HG03064 (cell line): ENCODE data around the gene GAB2.
"Not testable (repeated sequence)": the region's sequence is repeated elsewhere in the genome, so short reads cannot be mapped to it uniquely, and the experiment has no call there.

Experiments
- ATAC-seq: cut with Tn5 transposase; IDR thresholded peaks from one replicate; pipeline ENCODE4 v1.9.1; 2021; ENCODE audit warnings: low read depth; ENCODE audit not compliant: unreplicated experiment

GAB2 gene

DNA sequence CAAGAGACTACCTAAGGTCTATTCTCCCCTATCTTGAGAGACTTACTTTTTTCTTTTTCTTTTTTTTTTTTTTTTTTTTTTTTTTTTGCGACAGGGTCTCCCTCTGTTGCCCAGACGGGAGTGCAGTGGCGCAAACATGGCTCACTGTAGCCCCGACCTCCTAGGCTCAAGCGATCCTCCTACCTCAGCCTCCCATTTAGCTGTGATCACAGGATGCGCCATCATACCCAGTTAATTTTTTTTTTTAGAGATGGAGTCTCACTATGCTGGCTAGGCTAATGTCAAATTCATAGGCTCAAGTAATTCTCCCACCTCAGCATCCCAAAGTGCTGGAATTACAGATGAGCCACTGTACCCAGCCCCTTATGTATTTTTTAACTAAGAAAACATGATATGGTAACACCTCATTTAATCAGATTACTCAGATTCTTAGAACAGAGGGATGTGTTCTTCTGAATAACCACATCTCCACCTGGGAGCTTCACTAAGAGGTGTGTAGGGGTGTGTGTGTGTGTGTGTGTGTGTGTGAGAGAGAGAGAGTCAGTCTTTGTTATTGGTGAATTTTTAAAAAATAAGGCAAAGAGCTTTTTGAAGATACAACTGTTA is 126.0 kb downstream of the GAB2 start:
- ATAC-seq: no peak

DNA sequence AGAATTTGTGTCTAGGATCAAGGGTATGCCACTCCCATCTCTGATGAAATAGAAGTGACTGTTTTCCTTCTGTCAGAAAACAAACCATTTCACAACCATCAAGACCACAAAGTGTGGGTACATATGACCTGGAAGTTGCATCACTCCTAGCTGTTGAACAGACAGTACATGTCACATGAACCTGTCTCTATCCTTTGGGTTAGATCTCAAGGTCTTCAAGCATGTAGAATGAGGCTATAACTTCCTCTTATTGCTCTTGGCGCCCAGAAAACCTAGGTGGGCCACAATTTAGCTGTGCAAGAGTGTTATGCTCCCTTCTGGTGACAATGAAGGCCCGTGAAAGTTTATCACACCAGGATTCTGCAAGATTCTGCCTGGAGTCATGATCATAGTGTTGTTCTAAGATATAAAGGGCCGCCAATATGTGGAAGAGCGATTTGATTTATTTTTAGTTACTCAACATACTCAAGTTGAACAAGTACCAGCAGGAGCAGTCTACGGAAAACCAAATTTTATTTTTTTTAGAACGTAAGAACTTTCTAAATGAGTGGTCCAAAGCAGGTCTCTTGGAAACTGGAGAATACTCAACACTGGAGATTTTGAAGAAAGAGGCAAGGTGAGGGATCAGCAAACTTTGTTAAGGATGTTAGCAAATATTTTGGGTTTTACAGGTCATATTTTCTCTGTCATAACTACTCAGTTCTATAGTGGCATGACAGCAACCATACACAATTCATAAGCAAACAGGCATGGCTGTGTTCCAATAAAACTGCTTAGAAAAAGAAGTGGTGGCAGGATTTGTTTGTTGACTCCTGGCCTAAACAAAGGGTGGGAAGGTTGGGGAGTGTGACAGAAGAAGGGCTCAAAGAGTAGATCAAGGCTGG is 127.1 kb downstream of the GAB2 start:
- ATAC-seq: no peak

DNA sequence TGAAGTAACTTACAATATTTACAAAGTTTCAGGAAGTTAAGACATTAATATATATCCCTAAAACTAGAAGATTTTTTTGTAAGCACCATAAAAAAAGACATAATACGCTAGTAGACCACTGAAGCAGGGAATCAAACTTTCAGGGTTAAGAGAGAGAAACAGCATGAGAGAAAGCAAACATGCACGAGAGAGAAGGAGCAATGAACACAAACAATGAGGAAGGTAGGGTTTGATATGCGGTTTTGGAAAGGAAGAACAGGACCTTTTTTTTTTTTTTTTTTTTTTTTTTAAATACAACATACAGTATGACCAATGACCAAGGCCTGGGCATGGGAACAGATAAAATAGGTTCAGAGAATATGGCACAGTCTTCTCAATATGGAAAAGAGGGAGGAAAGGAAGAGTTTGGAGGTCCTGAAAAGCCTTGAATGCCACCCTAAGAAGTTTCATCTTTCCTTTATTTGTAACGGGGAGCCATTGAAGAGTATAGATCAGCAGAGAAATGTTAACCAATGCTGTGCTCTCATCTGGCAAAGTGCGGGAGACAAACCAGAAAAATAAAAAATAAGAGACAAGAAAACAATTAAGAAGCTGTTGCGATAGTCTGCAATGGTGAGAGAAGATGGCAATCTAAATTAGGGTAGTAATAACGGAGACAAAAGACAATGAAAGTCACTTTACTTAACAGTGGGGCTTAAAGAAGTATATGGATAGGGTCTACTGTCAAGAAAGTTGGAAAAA is 127.9 kb downstream of the GAB2 start:
- no peak for ATAC-seq

DNA sequence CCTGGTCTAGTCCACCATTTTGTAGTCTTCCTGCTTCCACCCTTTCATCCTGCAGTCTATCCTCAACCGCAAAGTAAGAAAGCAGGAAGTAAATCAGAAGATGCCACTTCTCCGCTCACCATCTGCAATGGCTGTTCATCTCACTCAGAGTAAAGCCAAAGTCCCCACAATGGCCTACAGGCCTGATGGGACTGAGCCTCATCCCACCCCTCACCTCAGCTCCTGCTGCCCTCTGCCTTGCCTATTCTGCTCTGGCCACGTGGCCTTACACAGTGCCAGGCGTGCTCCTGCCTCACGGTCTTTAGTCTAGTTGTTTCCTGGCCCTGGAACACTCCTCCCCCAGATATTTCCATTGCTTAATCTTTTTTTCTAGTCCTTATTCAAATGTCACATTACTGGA is 133.4 kb downstream of the GAB2 start:
- no peak for ATAC-seq

DNA sequence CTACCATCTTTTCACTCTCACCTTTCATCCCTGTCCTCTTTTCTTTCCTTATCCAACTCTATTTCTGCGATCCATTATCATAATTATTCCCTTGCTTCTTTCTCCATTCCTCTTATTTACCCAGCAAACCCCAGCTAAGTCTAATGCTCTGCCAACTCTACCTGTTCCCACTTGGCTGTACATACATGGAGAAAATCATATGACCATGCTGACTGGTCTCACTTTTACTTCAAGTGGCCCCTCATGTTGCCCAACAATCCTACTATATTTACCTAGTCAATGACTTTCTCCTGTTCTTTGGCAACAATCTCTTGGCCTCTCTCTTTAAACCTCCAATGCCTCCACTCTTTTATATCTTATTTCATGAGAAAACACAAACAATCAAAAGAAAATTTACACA is 134.8 kb downstream of the GAB2 start:
- ATAC-seq: no peak

DNA sequence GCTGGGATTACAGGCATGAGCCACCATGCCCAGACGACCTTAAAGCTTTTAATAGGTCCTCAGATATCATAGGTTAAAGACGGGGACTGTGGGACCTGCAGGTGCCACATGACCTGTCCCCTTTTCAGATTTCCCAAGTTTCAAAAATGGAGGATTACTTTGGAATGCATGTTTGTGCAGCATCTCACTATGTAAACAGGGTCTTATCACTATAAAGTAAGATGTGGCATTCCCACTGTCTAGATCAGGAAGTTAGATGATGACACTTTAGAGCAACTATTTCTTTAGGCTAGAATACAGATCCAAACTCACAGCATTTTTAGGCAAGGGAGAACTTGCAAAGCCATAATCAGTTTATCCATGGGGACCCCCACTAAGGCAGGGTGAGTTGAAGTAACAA is 136.1 kb downstream of the GAB2 start:
- ATAC-seq: no peak

DNA sequence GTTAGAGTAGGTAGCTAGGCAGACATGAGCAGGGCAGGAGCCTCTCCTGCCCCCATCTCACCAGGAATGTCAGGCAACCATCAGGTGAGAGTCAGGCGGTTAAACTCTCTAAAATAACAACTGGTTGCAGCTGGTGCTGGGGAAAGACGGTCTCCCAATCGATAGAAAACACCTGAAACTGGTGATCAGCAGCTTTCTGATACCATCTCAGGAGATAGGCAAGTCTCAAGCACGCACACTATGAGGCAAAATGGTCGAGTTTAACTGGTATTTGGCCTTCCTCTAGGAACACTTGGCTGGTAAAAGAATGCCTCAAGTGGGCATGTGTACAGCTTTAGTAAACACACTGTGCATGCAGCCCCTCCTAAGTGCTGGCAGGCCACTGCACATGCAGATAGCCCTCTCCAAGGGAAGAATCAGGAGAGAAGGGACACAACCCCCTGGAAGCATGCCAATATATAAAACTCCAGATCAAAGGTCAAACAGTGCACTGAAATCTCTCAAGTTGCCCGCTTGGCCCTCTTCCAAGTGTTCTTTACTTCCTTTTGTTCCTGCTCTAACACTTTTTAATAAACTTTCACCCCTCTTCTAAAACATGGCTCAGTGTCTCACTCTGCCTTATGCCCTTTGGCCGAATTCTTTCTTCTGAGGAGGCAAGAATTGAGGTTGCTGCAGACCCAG is 140.2 kb downstream of the GAB2 start:
- no peak for ATAC-seq

DNA sequence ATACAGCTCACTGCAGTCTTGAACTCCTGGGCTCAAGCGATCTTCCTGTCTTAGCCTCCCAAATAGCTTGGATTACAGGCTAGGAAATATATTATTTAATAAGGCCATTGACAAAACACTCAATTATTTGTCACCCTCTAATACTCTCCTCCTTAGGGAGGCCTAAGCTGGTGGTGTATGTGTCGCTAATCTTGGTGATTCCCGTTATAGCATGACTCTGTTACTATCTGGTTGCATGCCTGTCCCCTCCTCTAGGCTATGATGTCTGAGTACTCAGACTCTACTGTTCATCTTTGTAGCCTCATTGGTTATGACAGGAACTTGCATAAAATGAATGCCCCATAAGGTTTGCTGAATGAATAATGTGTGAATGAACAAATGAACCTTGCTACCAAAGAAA is 141.3 kb downstream of the GAB2 start:
- no peak for ATAC-seq

DNA sequence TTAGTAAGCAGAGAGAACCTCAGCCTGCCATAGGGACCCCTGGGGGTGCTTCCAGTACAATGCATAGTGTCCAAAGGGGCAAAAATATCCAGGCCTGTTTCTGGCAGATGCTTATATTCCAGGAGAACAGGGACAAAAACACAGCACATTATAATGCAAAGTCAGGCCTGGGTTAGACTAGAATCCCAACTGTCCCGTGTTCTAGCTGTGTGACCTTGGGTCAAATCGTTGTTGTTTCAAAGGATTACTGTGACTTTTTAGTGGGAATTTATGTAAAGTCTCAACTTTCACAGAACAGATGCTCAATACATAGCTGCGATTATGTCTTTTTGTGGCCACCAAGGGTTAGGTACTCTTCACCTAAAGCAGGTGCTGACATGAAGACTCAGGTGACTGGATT is 142.9 kb downstream of the GAB2 start:
- no peak for ATAC-seq

DNA sequence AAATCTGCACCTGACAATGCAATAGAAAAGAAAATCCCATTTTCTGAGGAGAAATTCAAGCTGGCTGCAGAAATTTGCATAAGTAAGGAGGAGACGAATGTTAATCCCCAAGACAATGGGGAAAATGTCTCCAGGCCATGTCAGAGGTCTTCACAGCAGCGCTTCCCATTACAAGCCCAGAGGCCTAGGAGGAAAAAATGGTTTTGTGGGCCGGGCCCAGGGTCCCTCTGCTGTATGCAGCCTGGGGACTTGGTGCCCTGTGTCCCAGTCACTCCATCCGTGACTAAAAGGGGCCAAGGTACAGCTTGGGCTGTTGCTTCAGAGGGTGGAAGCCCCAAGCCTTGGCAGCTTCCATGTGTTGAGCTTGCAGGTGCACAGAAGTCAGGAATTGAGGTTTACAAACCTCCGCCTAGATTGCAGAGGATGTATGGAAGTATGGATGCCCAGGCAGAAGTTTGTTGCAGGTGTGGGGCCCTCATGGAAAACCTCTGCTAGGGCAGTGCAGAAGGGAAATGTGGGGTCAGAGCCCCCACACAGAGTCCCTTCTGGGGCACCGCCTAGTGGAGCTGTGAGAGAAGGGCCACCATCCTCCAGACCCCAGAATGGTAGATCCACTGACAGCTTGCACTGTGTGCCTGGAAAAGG is 144.9 kb downstream of the GAB2 start:
- ATAC-seq: not testable (repeated sequence)

DNA sequence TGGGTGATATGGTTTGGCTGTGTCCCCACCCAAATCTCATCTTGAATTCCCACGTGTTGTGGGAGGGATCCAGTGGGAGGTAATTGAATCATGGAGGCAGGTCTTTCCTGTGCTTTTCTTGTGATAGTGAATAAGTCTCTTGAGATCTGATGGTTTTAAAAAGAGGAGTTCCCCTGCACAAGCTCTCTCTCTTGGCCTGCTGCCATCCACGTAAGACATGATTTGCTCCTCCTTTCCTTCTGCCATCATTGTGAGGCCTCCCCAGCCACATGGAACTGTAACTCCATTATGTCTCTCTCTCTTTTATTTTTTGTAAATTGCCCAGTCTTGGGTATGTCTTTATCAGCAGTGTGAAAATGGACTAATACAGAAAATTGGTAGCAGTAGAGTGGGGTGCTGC is 145.8 kb downstream of the GAB2 start:
- ATAC-seq: not testable (repeated sequence)

DNA sequence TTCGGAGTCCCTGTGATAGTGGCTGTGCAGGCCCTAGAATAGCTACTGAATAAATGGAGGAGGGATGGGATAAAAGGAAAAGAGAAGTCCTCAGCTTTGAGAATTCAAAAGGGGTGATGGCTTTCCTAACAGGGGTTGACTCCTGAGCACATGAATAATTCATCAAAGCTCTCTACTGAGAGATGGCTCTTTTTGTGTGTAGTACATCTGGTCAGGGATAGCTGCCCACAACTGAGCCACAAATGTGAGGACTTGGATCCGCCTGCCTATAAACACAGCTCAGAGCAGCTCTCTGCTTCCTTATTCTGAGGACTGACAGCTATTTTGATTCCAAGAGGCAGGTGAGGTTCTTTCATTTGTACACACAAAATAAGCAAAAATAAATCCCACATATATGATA is 146.6 kb downstream of the GAB2 start:
- no peak for ATAC-seq

DNA sequence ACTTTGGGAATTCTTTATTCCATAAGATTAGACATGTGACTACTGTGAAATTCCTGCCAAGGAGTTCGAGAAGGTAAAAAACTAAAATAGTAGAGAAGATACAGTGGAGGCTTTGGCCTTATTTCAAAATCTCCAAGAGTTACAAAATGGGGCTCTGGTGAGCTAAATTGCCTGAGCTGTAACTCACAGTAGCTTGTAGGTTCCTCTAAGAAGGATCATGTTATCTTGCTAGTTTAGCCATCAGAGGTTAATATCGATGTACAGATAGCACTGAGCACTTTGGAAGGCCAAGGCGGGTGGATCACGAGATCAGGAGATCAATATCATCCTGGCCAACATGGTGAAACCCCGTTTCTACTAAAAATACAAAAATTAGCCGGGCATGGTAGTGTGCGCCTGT is 147.8 kb downstream of the GAB2 start:
- no peak for ATAC-seq

DNA sequence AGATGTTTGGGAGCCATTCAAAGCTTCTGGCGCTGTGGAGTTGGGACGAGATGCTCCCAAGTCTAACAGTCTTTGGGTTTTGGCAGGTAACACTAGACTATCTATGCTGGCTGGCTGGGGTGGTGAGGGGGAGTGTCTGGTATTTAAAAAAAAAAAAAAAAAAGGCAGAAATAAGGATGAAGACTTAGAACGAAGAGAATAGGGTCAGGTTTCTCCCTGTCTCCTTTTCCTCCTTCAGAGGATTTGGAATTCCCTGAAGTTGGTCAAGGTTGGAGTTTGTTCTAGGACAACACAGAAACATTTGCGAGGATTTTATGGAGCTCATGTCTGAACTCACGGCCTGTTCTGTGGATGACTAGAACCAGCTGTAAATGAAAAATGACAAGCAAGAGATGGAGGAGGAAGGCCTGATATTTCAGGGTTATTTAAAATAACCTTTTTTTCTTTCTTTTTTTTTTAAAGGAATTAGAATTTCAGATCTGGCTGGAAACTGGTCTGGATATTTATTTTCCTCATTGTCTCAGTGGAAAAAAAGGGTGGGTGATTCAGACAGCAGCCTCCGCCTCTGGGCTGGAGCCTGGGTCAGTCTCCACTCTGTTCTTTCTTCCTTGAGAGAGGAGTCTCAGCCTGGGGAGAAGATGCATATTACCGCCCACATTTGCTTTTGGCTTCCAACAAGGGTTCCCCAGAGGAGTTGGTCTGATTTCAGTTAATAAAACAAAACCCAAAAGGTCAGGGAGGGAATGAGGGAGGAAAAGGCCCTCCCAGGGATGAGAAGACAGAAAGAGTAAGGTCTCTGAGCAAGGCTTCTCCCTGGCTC is 148.8 kb downstream of the GAB2 start:
- ATAC-seq: no peak

DNA sequence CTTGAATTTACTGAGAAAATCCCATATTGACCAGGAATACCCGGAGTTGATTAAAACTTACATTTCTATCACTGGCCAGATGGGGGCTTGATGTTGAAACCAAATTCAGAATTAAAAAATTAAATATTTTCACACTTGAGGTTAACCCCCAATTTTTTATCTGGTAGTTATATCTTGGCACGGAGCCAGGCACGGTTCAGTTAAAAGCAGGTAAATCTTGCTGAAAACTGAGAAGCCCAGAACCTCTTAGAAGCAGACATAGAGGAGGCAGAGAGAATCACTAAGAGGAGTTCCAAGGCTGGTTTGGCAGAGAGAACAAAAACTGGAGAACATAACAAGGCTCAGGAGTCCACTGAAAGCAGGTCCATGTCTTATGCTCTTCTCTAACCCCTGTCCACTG is 151.2 kb downstream of the GAB2 start:
- ATAC-seq: no peak

DNA sequence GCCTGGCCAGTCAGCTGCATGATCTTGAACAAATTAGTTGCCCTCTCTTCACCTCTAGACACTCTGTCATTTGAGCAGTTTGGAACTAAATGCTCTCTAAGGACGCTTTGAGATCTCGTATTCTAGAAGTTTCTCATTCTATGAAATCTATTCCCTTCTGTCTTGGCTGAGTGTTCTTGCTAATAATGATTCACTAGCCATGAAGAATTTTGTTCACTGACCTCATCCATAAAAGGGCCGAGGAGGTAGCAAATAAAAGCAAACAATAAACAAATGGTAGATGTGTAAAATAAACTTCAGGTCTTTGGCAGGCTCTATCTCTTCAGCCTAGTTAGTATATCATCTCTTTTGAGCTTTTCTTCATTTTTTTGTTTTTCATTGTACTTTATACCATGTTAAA is 152.3 kb downstream of the GAB2 start:
- no peak for ATAC-seq

DNA sequence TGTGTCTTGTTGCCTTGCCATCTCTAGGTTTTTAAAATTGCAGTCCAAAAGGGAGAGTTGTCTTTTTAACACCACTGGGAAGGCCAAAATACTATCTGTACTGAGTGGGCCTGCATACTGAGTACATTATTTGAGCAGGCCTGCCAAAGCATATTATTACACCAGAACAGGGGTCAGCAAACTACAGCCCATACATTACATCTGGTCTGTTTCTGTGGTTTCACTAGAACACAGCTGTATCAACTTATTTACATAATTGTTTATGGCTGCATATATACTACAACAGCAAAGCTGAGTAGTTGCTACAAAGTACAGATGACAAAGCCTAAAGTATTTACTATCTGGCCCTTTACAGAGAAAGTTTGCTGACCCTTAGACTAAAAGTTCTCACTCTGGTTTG is 154.9 kb downstream of the GAB2 start:
- no peak for ATAC-seq

DNA sequence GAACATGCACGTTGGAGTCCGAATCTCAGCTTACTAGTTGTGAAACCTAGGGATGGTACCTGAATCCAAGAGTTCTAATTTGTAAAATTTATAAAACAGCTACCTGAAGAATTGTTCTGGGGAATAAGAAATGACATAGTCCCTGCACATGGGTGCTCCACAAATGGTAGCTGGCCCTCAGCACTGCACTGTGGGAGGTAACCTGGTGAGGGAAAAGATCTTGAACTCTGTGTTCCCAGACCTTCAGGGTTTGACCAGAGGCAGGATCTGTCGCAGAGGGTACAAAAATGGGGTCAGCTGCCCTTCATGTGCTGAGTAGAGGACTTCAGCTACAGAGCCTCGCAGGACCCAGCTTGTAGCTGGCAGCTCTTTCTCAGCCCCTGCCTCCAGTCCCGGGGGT is 155.4 kb downstream of the GAB2 start:
- ATAC-seq: no peak

DNA sequence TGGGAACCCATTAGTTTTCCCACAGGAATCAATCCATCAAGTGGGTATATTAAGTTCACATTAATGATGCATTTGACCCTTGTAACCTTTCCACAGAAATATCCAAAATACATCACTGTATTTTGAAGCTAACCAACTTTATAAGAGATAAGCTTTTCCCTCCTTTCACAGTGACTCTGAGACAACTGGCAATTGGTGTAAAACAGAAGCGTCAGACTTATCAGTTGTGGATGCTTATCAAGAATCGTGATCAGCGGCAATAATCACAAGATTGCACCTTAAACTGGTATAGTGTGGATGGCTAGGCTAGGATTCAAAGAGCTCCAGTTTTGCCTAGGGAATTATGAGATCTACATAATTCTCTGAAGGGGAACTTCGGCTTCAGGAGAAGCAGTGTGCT is 155.8 kb downstream of the GAB2 start:
- no peak for ATAC-seq

DNA sequence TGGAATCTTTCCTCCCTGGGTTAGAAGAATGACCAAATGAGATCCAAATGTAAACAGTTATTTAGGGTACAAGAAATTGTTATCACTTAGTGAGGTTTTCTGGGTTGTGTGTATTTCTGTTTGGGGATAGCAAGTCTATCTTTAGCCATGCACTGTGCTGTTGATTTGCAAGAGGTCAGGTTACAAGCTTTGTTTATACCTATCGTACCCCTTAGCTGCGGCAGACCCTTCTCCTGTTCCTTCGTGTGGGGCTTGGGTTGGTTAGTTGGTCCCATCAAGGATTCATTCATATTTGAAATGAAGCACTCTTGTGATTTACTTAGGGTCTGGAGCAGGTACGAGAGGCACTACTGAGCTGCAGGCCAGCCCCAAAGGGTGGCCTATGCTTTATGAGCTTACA is 156.3 kb downstream of the GAB2 start:
- ATAC-seq: no peak
